GM12801 (cell line): Measurements from ENCODE around the gene DNAJC21.

ENCODE experiments used
- CTCF ChIP-seq: IDR thresholded peaks from one replicate; pipeline ENCODE4 v1.5.1; 2011; ENCODE audit warnings: control low read depth; ENCODE audit not compliant: insufficient read length; ENCODE audit errors: extremely low read depth

The DNAJC21 gene

GRCh38 chr5:34929134-34929719 lies at the start of gene DNAJC21:
Gene DNAJC21, plus strand, starts transcription at chr5:34929559. Its CDS starts 261 bp downstream, at chr5:34929820.
- TF ChIP-seq CTCF = no peak

- no peak for TF ChIP-seq CTCF
Observed at GRCh38 chr5:34881246-34881645, 48.1 kb upstream of the DNAJC21 start.

- no peak for TF ChIP-seq CTCF
Observed at GRCh38 chr5:34886392-34887119, 42.8 kb upstream of the DNAJC21 start.

GRCh38 chr5:34889394-34889793 lies 40.0 kb upstream of the DNAJC21 start:
- TF ChIP-seq CTCF = no peak

- TF ChIP-seq CTCF = no peak
Observed at GRCh38 chr5:34891981-34892380, 37.4 kb upstream of the DNAJC21 start.

- no peak for TF ChIP-seq CTCF
Observed at GRCh38 chr5:34892414-34892813, 36.9 kb upstream of the DNAJC21 start.

- TF ChIP-seq CTCF = no peak
Observed at GRCh38 chr5:34894716-34895115, 34.6 kb upstream of the DNAJC21 start.
